ENCODE results near the gene PNPLA1.

The PNPLA1 gene

GRCh38 chr6:36297511-36297910 lies 27.7 kb downstream of the PNPLA1 start:
- Histone ChIP-seq H3K36me3 (ENCODE audit: control insufficient read depth in 1 of 2, insufficient read depth in 2 of 2, low read length in 2 of 2) (no peaks in the 10 kb centered on the region), H3K27me3 (ENCODE audit: control insufficient read depth in 1 of 2, insufficient read depth in 2 of 2, low read length in 2 of 2) (no peaks in the 10 kb centered on the region), H3K9ac (ENCODE audit: low read depth in 1 of 2, low read length in 2 of 2) (no peak overlapping the region), H3K9me3 (ENCODE audit: control insufficient read depth in 1 of 2, low read length in 2 of 2) (no peaks in the 10 kb centered on the region), H3K4me3 (ENCODE audit: low read depth in 1 of 2, low read length in 2 of 2) (no peak overlapping the region), H3K27ac (ENCODE audit: low read depth, low read length) (no peak overlapping the region), H3K4me1 (ENCODE audit: control insufficient read depth in 1 of 2, insufficient read depth in 2 of 2, low read length in 2 of 2) (peaks cover 0 to 9% of the 10 kb centered on the region in 2 donors)

GRCh38 chr6:36298027-36298426 lies 28.2 kb downstream of the PNPLA1 start:
- Histone ChIP-seq H3K36me3 (ENCODE audit: control insufficient read depth in 1 of 2, insufficient read depth in 2 of 2, low read length in 2 of 2) (no peaks in the 10 kb centered on the region), H3K4me3 (ENCODE audit: low read depth in 1 of 2, low read length in 2 of 2) (no peak overlapping the region), H3K27ac (ENCODE audit: low read depth, low read length) (no peak overlapping the region), H3K4me1 (ENCODE audit: control insufficient read depth in 1 of 2, insufficient read depth in 2 of 2, low read length in 2 of 2) (peaks cover 0 to 11% of the 10 kb centered on the region in 2 donors), H3K9ac (ENCODE audit: low read depth in 1 of 2, low read length in 2 of 2) (no peak overlapping the region), H3K27me3 (ENCODE audit: control insufficient read depth in 1 of 2, insufficient read depth in 2 of 2, low read length in 2 of 2) (no peaks in the 10 kb centered on the region), H3K9me3 (ENCODE audit: control insufficient read depth in 1 of 2, low read length in 2 of 2) (no peaks in the 10 kb centered on the region)

- peaks cover 0 to 11% of the 10 kb centered on the region in 2 donors for H3K4me1 ChIP-seq (ENCODE audit: control insufficient read depth in 1 of 2, insufficient read depth in 2 of 2, low read length in 2 of 2)
- H3K9ac ChIP-seq (ENCODE audit: low read depth in 1 of 2, low read length in 2 of 2), result no peak overlapping the region
- H3K27ac ChIP-seq (ENCODE audit: low read depth, low read length), result no peak overlapping the region
- no peaks in the 10 kb centered on the region for H3K9me3 ChIP-seq (ENCODE audit: control insufficient read depth in 1 of 2, low read length in 2 of 2)
- H3K27me3 ChIP-seq (ENCODE audit: control insufficient read depth in 1 of 2, insufficient read depth in 2 of 2, low read length in 2 of 2), result no peaks in the 10 kb centered on the region
- H3K36me3 ChIP-seq (ENCODE audit: control insufficient read depth in 1 of 2, insufficient read depth in 2 of 2, low read length in 2 of 2), result no peaks in the 10 kb centered on the region
- no peak overlapping the region for H3K4me3 ChIP-seq (ENCODE audit: low read depth in 1 of 2, low read length in 2 of 2)
Measured at GRCh38 chr6:36301085-36301658, 31.3 kb downstream of the PNPLA1 start.

GRCh38 chr6:36301781-36302180 lies 31.9 kb downstream of the PNPLA1 start:
- H3K4me1 ChIP-seq (ENCODE audit: control insufficient read depth in 1 of 2, insufficient read depth in 2 of 2, low read length in 2 of 2), result peaks cover 0 to 11% of the 10 kb centered on the region in 2 donors
- H3K9ac ChIP-seq (ENCODE audit: low read depth in 1 of 2, low read length in 2 of 2), result no peak overlapping the region
- no peak overlapping the region for H3K27ac ChIP-seq (ENCODE audit: low read depth, low read length)
- H3K9me3 ChIP-seq (ENCODE audit: control insufficient read depth in 1 of 2, low read length in 2 of 2), result no peaks in the 10 kb centered on the region
- no peaks in the 10 kb centered on the region for H3K36me3 ChIP-seq (ENCODE audit: control insufficient read depth in 1 of 2, insufficient read depth in 2 of 2, low read length in 2 of 2)
- no peak overlapping the region for H3K4me3 ChIP-seq (ENCODE audit: low read depth in 1 of 2, low read length in 2 of 2)
- H3K27me3 ChIP-seq (ENCODE audit: control insufficient read depth in 1 of 2, insufficient read depth in 2 of 2, low read length in 2 of 2), result no peaks in the 10 kb centered on the region

GRCh38 chr6:36302227-36302976 lies 32.5 kb downstream of the PNPLA1 start:
- no peaks in the 10 kb centered on the region for H3K9me3 ChIP-seq (ENCODE audit: control insufficient read depth in 1 of 2, low read length in 2 of 2)
- H3K27ac ChIP-seq (ENCODE audit: low read depth, low read length), result no peak overlapping the region
- H3K4me3 ChIP-seq (ENCODE audit: low read depth in 1 of 2, low read length in 2 of 2), result no peak overlapping the region
- H3K36me3 ChIP-seq (ENCODE audit: control insufficient read depth in 1 of 2, insufficient read depth in 2 of 2, low read length in 2 of 2), result no peaks in the 10 kb centered on the region
- H3K4me1 ChIP-seq (ENCODE audit: control insufficient read depth in 1 of 2, insufficient read depth in 2 of 2, low read length in 2 of 2), result peaks cover 0 to 11% of the 10 kb centered on the region in 2 donors
- H3K27me3 ChIP-seq (ENCODE audit: control insufficient read depth in 1 of 2, insufficient read depth in 2 of 2, low read length in 2 of 2), result no peaks in the 10 kb centered on the region
- H3K9ac ChIP-seq (ENCODE audit: low read depth in 1 of 2, low read length in 2 of 2), result no peak overlapping the region

GRCh38 chr6:36305885-36306284 lies 36.0 kb downstream of the PNPLA1 start:
- Histone ChIP-seq H3K27ac (ENCODE audit: low read depth, low read length) (no peak overlapping the region), H3K36me3 (ENCODE audit: control insufficient read depth in 1 of 2, insufficient read depth in 2 of 2, low read length in 2 of 2) (no peaks in the 10 kb centered on the region), H3K9me3 (ENCODE audit: control insufficient read depth in 1 of 2, low read length in 2 of 2) (no peaks in the 10 kb centered on the region), H3K4me1 (ENCODE audit: control insufficient read depth in 1 of 2, insufficient read depth in 2 of 2, low read length in 2 of 2) (peaks cover 10 to 20% of the 10 kb centered on the region in 2 donors), H3K27me3 (ENCODE audit: control insufficient read depth in 1 of 2, insufficient read depth in 2 of 2, low read length in 2 of 2) (no peaks in the 10 kb centered on the region), H3K9ac (ENCODE audit: low read depth in 1 of 2, low read length in 2 of 2) (no peak overlapping the region), H3K4me3 (ENCODE audit: low read depth in 1 of 2, low read length in 2 of 2) (no peak overlapping the region)

- no peaks in the 10 kb centered on the region for H3K9me3 ChIP-seq (ENCODE audit: control insufficient read depth in 1 of 2, low read length in 2 of 2)
- no peak overlapping the region for H3K4me3 ChIP-seq (ENCODE audit: low read depth in 1 of 2, low read length in 2 of 2)
- H3K27ac ChIP-seq (ENCODE audit: low read depth, low read length), result no peak overlapping the region
- no peak overlapping the region for H3K9ac ChIP-seq (ENCODE audit: low read depth in 1 of 2, low read length in 2 of 2)
- H3K36me3 ChIP-seq (ENCODE audit: control insufficient read depth in 1 of 2, insufficient read depth in 2 of 2, low read length in 2 of 2), result no peaks in the 10 kb centered on the region
- no peaks in the 10 kb centered on the region for H3K27me3 ChIP-seq (ENCODE audit: control insufficient read depth in 1 of 2, insufficient read depth in 2 of 2, low read length in 2 of 2)
- H3K4me1 ChIP-seq (ENCODE audit: control insufficient read depth in 1 of 2, insufficient read depth in 2 of 2, low read length in 2 of 2), result peaks cover 10 to 20% of the 10 kb centered on the region in 2 donors
Measured at GRCh38 chr6:36306375-36306774, 36.5 kb downstream of the PNPLA1 start.

- H3K27ac ChIP-seq (ENCODE audit: low read depth, low read length), result no peak overlapping the region
- H3K9ac ChIP-seq (ENCODE audit: low read depth in 1 of 2, low read length in 2 of 2), result no peak overlapping the region
- H3K4me3 ChIP-seq (ENCODE audit: low read depth in 1 of 2, low read length in 2 of 2), result no peak overlapping the region
- H3K27me3 ChIP-seq (ENCODE audit: control insufficient read depth in 1 of 2, insufficient read depth in 2 of 2, low read length in 2 of 2), result no peaks in the 10 kb centered on the region
- peaks cover 18 to 20% of the 10 kb centered on the region in 2 donors for H3K4me1 ChIP-seq (ENCODE audit: control insufficient read depth in 1 of 2, insufficient read depth in 2 of 2, low read length in 2 of 2)
- H3K9me3 ChIP-seq (ENCODE audit: control insufficient read depth in 1 of 2, low read length in 2 of 2), result no peaks in the 10 kb centered on the region
- no peaks in the 10 kb centered on the region for H3K36me3 ChIP-seq (ENCODE audit: control insufficient read depth in 1 of 2, insufficient read depth in 2 of 2, low read length in 2 of 2)
Measured at GRCh38 chr6:36308514-36308913, 38.7 kb downstream of the PNPLA1 start.

- Histone ChIP-seq H3K27me3 (ENCODE audit: control insufficient read depth in 1 of 2, insufficient read depth in 2 of 2, low read length in 2 of 2) (no peaks in the 10 kb centered on the region), H3K27ac (ENCODE audit: low read depth, low read length) (no peak overlapping the region), H3K36me3 (ENCODE audit: control insufficient read depth in 1 of 2, insufficient read depth in 2 of 2, low read length in 2 of 2) (no peaks in the 10 kb centered on the region), H3K4me3 (ENCODE audit: low read depth in 1 of 2, low read length in 2 of 2) (no peak overlapping the region), H3K9me3 (ENCODE audit: control insufficient read depth in 1 of 2, low read length in 2 of 2) (no peaks in the 10 kb centered on the region), H3K4me1 (ENCODE audit: control insufficient read depth in 1 of 2, insufficient read depth in 2 of 2, low read length in 2 of 2) (peaks cover 18 to 20% of the 10 kb centered on the region in 2 donors), H3K9ac (ENCODE audit: low read depth in 1 of 2, low read length in 2 of 2) (no peak overlapping the region)
Measured at GRCh38 chr6:36309203-36309602, 39.3 kb downstream of the PNPLA1 start.

GRCh38 chr6:36309900-36310299 lies 40.0 kb downstream of the PNPLA1 start:
- H3K27ac ChIP-seq (ENCODE audit: low read depth, low read length), result no peak overlapping the region
- no peak overlapping the region for H3K9ac ChIP-seq (ENCODE audit: low read depth in 1 of 2, low read length in 2 of 2)
- H3K36me3 ChIP-seq (ENCODE audit: control insufficient read depth in 1 of 2, insufficient read depth in 2 of 2, low read length in 2 of 2), result no peaks in the 10 kb centered on the region
- peaks cover 18 to 20% of the 10 kb centered on the region in 2 donors for H3K4me1 ChIP-seq (ENCODE audit: control insufficient read depth in 1 of 2, insufficient read depth in 2 of 2, low read length in 2 of 2)
- no peak overlapping the region for H3K4me3 ChIP-seq (ENCODE audit: low read depth in 1 of 2, low read length in 2 of 2)
- no peaks in the 10 kb centered on the region for H3K9me3 ChIP-seq (ENCODE audit: control insufficient read depth in 1 of 2, low read length in 2 of 2)
- no peaks in the 10 kb centered on the region for H3K27me3 ChIP-seq (ENCODE audit: control insufficient read depth in 1 of 2, insufficient read depth in 2 of 2, low read length in 2 of 2)
